Astrocyte (in vitro differentiated cells and primary cell): ENCODE data around the gene STAU1. TPM values are rescaled to one million over a fixed set of nuclear protein-coding genes. Genes with fewer than 3 reads are reported as not detected.

Experiments used
- DNase-seq: peaks from one replicate; pipeline ENCODE4 v3.0.0-alpha.2; 2010; ENCODE audit warnings: low read depth
- FAIRE-seq: peaks from 2 replicates; lab custom pipeline; 2011; peaks lifted over from hg19 to GRCh38; lab: Jason Lieb, UNC
- H2AFZ ChIP-seq: 2 replicates; pipeline ENCODE4 v1.6.0; 2012; ENCODE audit warnings: low read depth, low read length, inconsistent platforms
- H3K27ac ChIP-seq: 2 replicates; pipeline ENCODE4 v1.5.1; 2011; ENCODE audit warnings: low read depth, low read length, inconsistent platforms
- H3K27me3 ChIP-seq: 2 replicates; pipeline ENCODE4 v1.6.0; 2011; ENCODE audit warnings: low read length, inconsistent platforms; ENCODE audit not compliant: insufficient read depth
- H3K36me3 ChIP-seq: 2 replicates; pipeline ENCODE4 v1.5.1; 2011; ENCODE audit warnings: low read length, inconsistent platforms; ENCODE audit not compliant: insufficient read depth
- H3K4me1 ChIP-seq: 2 replicates; pipeline ENCODE4 v1.5.1; 2011; ENCODE audit warnings: low read length, inconsistent platforms; ENCODE audit not compliant: insufficient read depth
- H3K4me2 ChIP-seq: 2 replicates; pipeline ENCODE4 v1.6.0; 2012; ENCODE audit warnings: low read length, inconsistent platforms
- H3K4me3 ChIP-seq: 2 replicates; pipeline ENCODE4 v1.5.1; 2011; ENCODE audit warnings: low read depth, mild to moderate bottlenecking, low read length, inconsistent platforms; ENCODE audit not compliant: insufficient read depth
- H3K79me2 ChIP-seq: 2 replicates; pipeline ENCODE4 v1.6.0; 2012; ENCODE audit warnings: mild to moderate bottlenecking, low read length, inconsistent platforms; ENCODE audit not compliant: insufficient read depth
- H3K9ac ChIP-seq: 2 replicates; pipeline ENCODE4 v1.6.0; 2012; ENCODE audit warnings: mild to moderate bottlenecking, low read length, inconsistent platforms
- H3K9me3 ChIP-seq: 2 replicates; pipeline ENCODE4 v1.5.1; 2012; ENCODE audit warnings: low read depth, mild to moderate bottlenecking, low read length, inconsistent platforms; ENCODE audit not compliant: insufficient read depth
- H4K20me1 ChIP-seq: 2 replicates; pipeline ENCODE4 v1.6.0; 2012; ENCODE audit warnings: low read length, inconsistent platforms; ENCODE audit not compliant: insufficient read depth
- H3K27ac Mint-ChIP-seq: one replicate; pipeline ENCODE4 v1.8.0; 2021; ENCODE audit warnings: mild to moderate bottlenecking, mixed read lengths; ENCODE audit not compliant: unreplicated experiment
- H3K27me3 Mint-ChIP-seq: one replicate; pipeline ENCODE4 v1.8.0; 2021; ENCODE audit warnings: low read depth, mixed read lengths; ENCODE audit not compliant: unreplicated experiment
- H3K36me3 Mint-ChIP-seq: one replicate; pipeline ENCODE4 v1.8.0; 2021; ENCODE audit warnings: low read depth, mixed read lengths; ENCODE audit not compliant: unreplicated experiment
- H3K4me1 Mint-ChIP-seq: one replicate; pipeline ENCODE4 v1.8.0; 2021; ENCODE audit warnings: low read depth, mixed read lengths; ENCODE audit not compliant: unreplicated experiment
- H3K4me3 Mint-ChIP-seq: one replicate; pipeline ENCODE4 v1.8.0; 2021; ENCODE audit warnings: mild to moderate bottlenecking, moderate library complexity, mixed read lengths; ENCODE audit not compliant: unreplicated experiment
- H3K9me3 Mint-ChIP-seq: one replicate; pipeline ENCODE4 v1.8.0; 2021; ENCODE audit warnings: mild to moderate bottlenecking, mixed read lengths; ENCODE audit not compliant: unreplicated experiment
- CTCF ChIP-seq: IDR thresholded peaks from 2 replicates; pipeline ENCODE4 v1.5.1; 2011; ENCODE audit warnings: low read depth, mild to moderate bottlenecking, inconsistent platforms, low read length, moderate library complexity; ENCODE audit not compliant: insufficient read depth
- EZH2 ChIP-seq: IDR thresholded peaks from 2 replicates; pipeline ENCODE4 v1.6.1; 2012; ENCODE audit warnings: mild to moderate bottlenecking, low read length, inconsistent platforms; ENCODE audit not compliant: insufficient read depth
- total RNA-seq: library from RNA; stranded (reverse); gene quantifications from 2 replicates; pipeline ENCODE4 v1.2.1, GENCODE V29; 2021

STAU1 gene
- total RNA-seq, 1 donor from 2014 or later, result 98.0 TPM

GRCh38 chr20:49160057-49160929 lies 27.8 kb downstream of the STAU1 start:
- Histone ChIP-seq H3K4me1 (no peaks in the 10 kb centered on the region), H3K4me2 (no peak overlapping the region), H3K27me3 (no peaks in the 10 kb centered on the region), H3K79me2 (peaks cover 76% of the 10 kb centered on the region), H2AFZ (no peak overlapping the region), H3K4me3 (no peak overlapping the region), H4K20me1 (peaks cover 57% of the 10 kb centered on the region), H3K27ac (no peak overlapping the region), H3K36me3 (no peaks in the 10 kb centered on the region), H3K9ac (no peak overlapping the region), H3K9me3 (no peaks in the 10 kb centered on the region)
- peaks cover 11% of the 10 kb centered on the region for H3K36me3 Mint-ChIP-seq
- H3K27ac Mint-ChIP-seq, result no peak overlapping the region
- H3K4me1 Mint-ChIP-seq, result peaks cover 6% of the 10 kb centered on the region
- FAIRE-seq (no peak), DNase-seq (no peak)
- no peaks in the 10 kb centered on the region for H3K27me3 Mint-ChIP-seq
- TF ChIP-seq EZH2 (no peak), CTCF (no peak)
- H3K4me3 Mint-ChIP-seq, result no peak overlapping the region
- H3K9me3 Mint-ChIP-seq, result no peaks in the 10 kb centered on the region

GRCh38 chr20:49157146-49157545 lies 31.0 kb downstream of the STAU1 start:
- no peak overlapping the region for H3K4me3 Mint-ChIP-seq
- Histone ChIP-seq H3K9ac (no peak overlapping the region), H3K27ac (no peak overlapping the region), H2AFZ (no peak overlapping the region), H4K20me1 (peaks cover 46% of the 10 kb centered on the region), H3K27me3 (no peaks in the 10 kb centered on the region), H3K4me3 (no peak overlapping the region), H3K36me3 (peaks cover under 1% of the 10 kb centered on the region), H3K4me1 (no peaks in the 10 kb centered on the region), H3K4me2 (no peak overlapping the region), H3K9me3 (no peaks in the 10 kb centered on the region), H3K79me2 (peaks cover 69% of the 10 kb centered on the region)
- peaks cover 7% of the 10 kb centered on the region for H3K4me1 Mint-ChIP-seq
- TF ChIP-seq CTCF (no peak), EZH2 (no peak)
- H3K27me3 Mint-ChIP-seq, result no peaks in the 10 kb centered on the region
- FAIRE-seq (no peak), DNase-seq (no peak)
- H3K36me3 Mint-ChIP-seq, result peaks cover 10% of the 10 kb centered on the region
- H3K9me3 Mint-ChIP-seq, result no peaks in the 10 kb centered on the region
- no peak overlapping the region for H3K27ac Mint-ChIP-seq

GRCh38 chr20:49156481-49156880 lies 31.7 kb downstream of the STAU1 start:
- Histone ChIP-seq H3K9me3 (no peaks in the 10 kb centered on the region), H3K4me2 (no peak overlapping the region), H3K4me1 (no peaks in the 10 kb centered on the region), H3K27me3 (no peaks in the 10 kb centered on the region), H3K79me2 (peaks cover 62% of the 10 kb centered on the region), H3K9ac (no peak overlapping the region), H3K4me3 (no peak overlapping the region), H4K20me1 (peaks cover 41% of the 10 kb centered on the region), H3K27ac (no peak overlapping the region), H3K36me3 (peaks cover 4% of the 10 kb centered on the region), H2AFZ (no peak overlapping the region)
- peaks cover 3% of the 10 kb centered on the region for H3K4me1 Mint-ChIP-seq
- H3K36me3 Mint-ChIP-seq, result peaks cover 10% of the 10 kb centered on the region
- TF ChIP-seq EZH2 (no peak), CTCF (no peak)
- H3K27ac Mint-ChIP-seq, result no peak overlapping the region
- no peak overlapping the region for H3K4me3 Mint-ChIP-seq
- H3K9me3 Mint-ChIP-seq, result no peaks in the 10 kb centered on the region
- DNase-seq, result no peak
- FAIRE-seq, result no peak
- H3K27me3 Mint-ChIP-seq, result no peaks in the 10 kb centered on the region
